GM18873 (cell line): ENCODE results near the gene OR8G1.
"Not testable (repeated sequence)": the region's sequence is repeated elsewhere in the genome, so short reads cannot be mapped to it uniquely, and the experiment has no call there.

Source experiments
- ATAC-seq: cut with Tn5 transposase; IDR thresholded peaks from one replicate; pipeline ENCODE4 v1.9.1; 2021; ENCODE audit warnings: mild to moderate bottlenecking, moderate library complexity, moderate number of reproducible peaks; ENCODE audit not compliant: unreplicated experiment, low FRiP score

The OR8G1 gene

GRCh38 chr11:124240621-124241397 lies at the start of gene OR8G1:
Gene OR8G1, plus strand, starts transcription at chr11:124241095. Its CDS starts 8,581 bp downstream, at chr11:124249676.
- no peak for ATAC-seq

DNA sequence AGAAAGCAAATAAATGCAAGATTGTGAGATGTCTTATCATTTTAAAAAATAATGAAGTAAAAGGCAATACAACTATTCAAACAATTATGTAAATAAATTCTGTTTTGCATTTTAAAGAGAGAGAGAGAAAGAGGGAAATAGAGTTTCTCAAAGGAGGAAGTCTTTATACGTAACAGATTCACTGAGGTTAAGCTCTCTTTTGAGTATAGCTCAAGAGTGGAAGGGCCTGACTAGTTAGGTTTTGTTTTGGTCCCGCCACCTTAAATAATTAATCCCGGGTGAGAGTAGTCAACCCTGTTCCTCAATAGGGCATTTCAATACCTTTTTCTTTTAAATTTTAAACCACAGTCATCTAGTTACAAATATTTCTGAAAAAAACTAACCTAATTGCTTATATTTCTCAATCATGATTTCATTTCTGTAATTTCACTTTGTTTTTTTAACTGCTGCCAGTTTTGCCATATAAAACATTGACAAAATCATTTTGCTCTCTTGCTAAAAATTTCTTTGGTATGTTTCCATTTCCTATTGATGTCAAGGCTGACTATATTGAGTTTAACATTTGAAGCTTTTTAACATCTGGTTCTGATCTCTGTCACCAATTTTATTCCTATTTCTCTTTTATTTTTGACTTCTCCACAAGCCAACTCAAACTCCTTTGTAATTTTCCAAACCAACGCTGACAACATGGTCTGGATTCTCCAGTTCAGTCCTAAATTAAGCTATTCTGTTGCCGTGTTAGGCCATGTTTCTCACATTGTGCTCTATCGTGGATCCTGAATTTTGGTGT lies 47.5 kb upstream of the OR8G1 start:
- no peak for ATAC-seq

DNA sequence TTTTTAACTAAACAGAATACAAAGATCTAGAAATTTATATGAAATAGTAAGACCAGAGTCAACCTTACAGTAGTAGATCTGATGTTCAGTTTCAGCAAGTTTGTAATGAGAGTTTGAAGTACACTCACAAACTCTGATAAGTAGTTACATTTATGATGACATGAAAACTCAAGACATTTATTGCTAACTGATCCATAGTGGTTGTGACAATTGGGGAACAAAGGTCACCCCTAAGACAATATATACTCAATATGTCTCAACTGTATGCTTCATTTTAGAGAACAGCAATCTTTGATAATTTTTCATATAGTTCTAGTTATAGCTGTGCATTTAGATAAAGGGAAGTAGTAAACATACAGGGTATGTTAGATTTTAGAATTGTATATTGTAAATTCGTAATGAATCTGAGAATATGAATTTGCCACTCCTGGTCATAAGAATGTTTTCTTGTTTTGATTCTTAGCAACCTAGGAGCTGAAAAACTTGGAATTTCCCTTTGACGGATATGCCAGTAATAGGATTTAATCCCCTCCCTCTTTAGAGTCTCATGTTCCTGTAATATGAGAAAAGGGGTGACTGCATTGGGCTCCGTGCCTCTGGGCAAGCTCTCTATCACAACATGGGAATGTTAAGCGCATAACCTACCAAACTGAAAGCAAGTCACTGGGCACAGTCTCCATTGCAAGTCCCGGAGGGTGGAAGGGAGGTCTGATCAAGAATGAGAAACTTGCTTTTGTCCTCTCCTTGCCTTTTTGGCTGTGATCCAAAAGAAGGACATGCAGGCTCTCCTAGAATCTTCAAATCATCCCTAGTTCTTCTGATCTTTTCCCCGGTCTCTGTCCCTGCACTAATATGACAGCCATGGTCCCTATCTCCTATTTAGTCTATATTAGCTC lies 46.4 kb upstream of the OR8G1 start:
- no peak for ATAC-seq

DNA sequence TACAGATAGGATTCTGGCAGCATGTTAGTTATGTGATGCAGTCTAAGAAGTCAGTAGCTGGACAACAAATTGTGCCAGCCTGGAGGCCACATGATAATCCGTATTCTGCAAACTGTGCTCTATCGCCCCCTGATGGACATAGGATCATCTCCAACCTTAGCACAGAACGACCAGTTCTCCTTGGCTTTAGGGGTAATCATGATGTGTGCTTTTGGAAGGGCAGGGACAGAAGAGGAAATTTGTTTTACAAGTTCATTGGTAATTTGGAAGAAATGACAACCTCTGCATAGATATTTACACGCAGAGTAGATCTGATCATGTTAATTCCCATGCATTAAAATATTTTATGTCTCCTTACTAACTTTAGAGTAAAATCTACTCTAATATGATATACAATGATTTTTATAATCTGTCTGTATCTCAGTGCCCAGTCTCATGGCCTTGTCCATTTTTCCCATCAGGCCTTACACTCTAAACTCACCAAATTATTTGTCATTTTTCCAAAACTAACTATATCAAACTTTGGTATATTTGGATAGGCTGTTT lies 45.6 kb upstream of the OR8G1 start:
- peak; percentile 79 for ATAC-seq

- no peak for ATAC-seq
These were observed 42.9 kb upstream of the OR8G1 start for GRCh38 chr11:124197999-124198398.

GRCh38 chr11:124198897-124199296 lies 42.0 kb upstream of the OR8G1 start:
- ATAC-seq = no peak

GRCh38 chr11:124199702-124200101 lies 41.2 kb upstream of the OR8G1 start:
- ATAC-seq = no peak

- ATAC-seq = no peak
These were observed 40.2 kb upstream of the OR8G1 start for GRCh38 chr11:124200671-124201070.

DNA sequence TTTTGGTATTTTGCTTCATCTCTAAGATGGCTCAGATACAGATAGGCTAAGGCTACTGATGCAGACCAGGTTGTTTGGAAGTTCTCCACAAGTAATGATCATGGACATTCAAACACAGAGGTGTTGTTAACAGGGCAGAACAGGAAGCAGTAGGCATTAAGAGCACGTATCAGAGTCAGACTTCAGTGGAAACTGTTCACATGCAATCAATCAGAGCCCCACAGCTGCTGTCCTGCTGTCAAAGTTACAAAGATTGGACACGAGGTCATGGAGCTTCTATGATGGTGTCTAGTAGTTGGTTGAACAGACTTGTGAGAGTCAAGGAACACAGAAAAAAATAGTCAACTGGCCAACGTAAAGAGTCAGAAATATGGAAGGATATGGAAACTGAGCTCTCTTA lies 37.9 kb upstream of the OR8G1 start:
- ATAC-seq = no peak

DNA sequence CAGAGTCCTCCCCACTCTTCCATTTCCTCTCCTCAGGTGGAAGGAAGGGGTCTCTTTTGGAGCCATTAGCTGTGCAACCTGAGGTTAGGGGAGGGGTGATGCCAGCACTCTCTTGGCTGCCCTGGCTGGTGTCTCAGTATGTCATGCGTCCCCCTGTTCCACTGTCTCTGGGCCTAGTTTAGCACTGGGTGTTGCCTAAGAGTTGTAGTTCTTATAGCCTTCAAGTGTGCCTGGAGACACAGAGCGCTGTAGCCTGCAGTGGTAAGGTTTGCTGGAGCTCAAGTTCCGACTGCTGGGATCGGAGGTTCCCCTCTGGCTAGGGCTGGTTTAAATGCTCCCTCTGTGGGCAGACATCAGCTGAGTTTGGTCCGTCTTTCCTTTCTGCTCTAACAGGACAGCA lies 36.9 kb upstream of the OR8G1 start:
- no peak for ATAC-seq

DNA sequence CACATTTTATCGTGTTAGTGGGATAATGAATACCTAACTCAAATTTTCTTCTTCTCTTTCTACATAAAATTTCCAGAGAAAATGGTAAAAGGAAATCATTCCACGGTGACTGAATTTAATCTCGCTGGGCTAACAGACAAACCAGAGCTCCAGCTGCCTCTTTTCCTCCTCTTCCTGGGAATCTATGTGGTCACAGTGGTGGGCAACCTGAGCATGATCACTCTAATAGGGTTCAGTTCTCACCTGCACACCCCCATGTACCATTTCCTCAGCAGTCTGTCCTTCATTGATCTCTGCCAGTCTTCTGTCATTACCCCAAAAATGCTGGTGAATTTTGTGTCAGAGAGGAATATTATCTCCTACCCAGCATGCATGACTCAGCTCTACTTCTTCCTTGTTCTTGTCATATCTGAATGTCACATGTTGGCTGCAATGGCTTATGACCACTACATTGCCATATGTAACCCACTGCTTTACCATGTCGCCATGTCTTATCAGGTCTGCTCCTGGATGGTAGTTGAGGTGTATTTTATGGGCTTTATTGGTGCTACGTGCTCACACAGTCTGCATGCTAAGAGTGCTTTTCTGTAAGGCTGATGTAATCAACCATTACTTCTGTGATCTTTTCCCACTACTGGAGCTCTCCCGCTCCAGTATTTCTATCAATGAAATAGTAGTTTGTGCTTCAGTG lies 33.6 kb upstream of the OR8G1 start:
- ATAC-seq = no peak

- no peak for ATAC-seq
These were observed 31.0 kb upstream of the OR8G1 start for GRCh38 chr11:124209824-124210357.

DNA sequence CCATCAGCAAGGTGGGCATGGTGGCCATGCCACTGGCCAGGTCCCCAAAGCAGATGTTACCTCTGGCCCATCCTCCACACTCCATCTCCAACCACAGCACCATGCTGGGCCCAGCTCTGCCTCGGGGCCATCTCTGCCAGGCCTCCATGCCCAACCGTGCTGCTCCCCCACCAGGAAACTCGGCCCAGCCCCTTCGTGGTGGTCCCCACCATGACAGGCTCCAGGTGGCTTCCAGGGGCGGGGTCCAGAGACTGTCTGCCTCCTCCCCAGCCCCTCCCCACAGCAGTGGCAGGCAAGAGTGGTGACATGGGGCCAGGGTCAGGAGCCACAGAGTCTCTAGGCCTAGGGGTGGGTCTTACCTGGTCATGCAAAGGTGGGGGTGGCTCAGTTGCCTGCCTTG lies 30.5 kb upstream of the OR8G1 start:
- ATAC-seq = no peak

- no peak for ATAC-seq
These were observed 29.6 kb upstream of the OR8G1 start for GRCh38 chr11:124211321-124211720.

DNA sequence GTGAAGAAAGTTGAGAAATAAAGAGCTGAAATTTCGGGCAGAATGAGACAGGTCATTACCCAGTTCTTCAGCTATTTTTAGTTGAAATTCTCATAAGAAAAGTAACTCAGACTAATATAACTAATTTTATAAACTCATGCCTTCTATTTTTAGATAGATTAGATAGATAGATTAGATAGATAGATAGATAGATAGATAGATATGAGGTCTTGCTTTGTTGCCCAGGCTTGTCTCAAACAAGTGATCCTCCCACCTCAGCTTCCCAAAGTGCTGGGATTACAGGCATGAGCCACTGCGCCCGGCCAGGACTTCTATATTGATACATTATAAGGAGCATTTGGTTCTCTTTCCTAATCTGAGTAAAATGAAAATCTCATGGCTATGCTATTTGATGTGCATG lies 26.9 kb upstream of the OR8G1 start:
- no peak for ATAC-seq

DNA sequence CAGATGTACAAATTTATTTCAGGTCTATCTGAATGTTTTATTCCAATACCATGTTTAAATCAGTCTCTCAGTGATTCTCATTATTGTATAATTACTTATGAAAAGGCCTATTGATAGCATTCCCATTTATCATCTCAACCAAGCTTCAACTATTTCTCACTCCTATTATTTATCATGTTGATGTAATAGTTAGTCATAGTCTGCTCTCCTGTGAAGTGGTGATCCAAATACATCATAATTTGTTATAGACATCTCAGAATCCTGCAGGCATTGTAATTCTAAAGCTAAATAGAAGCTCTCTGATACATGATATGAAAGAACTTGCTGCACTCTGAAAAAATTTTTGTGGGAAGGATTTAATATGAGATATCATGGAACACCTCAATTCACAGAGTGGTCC lies 21.8 kb upstream of the OR8G1 start:
- no peak for ATAC-seq

GRCh38 chr11:124222407-124222806 lies 18.5 kb upstream of the OR8G1 start:
- no peak for ATAC-seq

DNA sequence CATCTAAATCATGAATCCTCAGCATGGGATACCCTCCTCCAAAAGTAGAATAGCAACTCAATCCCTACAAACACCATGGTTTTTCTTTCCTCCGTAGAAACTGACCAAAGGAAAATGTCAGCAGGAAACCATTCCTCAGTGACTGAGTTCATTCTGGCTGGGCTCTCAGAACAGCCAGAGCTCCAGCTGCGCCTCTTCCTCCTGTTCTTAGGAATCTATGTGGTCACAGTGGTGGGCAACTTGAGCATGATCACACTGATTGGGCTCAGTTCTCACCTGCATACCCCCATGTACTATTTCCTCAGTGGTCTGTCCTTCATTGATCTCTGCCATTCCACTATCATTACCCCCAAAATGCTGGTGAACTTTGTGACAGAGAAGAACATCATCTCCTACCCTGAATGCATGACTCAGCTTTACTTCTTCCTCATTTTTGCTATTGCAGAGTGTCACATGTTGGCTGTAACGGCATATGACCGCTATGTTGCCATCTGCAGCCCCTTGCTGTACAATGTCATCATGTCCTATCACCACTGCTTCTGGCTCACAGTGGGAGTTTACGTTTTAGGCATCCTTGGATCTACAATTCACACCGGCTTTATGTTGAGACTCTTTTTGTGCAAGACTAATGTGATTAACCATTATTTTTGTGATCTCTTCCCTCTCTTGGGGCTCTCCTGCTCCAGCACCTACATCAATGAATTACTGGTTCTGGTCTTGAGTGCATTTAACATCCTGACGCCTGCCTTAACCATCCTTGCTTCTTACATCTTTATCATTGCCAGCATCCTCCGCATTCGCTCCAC lies 16.1 kb upstream of the OR8G1 start:
- not testable (repeated sequence) for ATAC-seq

GRCh38 chr11:124225471-124225870 lies 15.4 kb upstream of the OR8G1 start:
- no peak for ATAC-seq
